ENCODE data around the gene PFKFB3.

Gene PFKFB3

DNA sequence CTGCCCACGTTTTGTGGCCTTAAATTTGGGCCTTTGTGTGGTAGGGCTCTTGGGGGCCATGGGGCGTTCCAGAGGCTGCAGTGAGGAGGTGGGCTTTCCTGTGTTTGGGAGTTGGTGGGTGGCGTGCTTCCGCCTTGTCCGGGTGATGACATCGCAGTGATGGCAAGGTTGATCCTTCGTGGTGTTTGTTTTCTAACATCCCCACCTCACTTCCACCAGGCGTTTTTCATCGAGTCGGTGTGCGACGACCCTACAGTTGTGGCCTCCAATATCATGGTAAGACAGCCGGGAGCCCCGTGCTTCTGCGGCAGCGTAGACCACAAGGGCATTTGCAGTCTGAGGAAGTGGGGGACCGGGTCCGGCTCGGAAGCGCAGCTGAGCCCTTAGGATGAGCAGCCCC is 14.2 kb downstream of the PFKFB3 start:
- DNase-seq (ENCODE audit: low read depth, low spot score), result no peak
- no peak overlapping the region for H3K27ac ChIP-seq

DNA sequence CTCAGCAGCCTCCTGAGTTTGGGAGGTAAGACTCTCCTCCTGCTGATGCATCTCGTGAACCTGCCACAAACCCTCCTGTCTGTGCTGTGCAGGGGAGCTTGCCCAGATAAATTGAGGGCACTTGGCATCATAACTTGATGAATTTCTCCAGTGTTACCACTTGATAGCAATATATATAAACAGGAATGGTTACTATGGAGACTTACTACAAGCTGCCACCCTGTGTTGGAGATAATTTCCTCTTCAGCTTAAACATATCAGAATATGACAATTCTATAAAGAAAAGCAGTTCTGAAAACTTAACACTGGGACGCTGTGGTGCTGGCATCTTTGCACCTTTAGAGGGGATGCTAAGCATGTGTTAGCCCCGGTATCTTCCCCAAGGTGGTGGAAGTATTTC is 14.9 kb downstream of the PFKFB3 start:
- peak overlapping the region; percentile 81 for H3K27ac ChIP-seq
- DNase-seq (ENCODE audit: low read depth, low spot score), result no peak

DNA sequence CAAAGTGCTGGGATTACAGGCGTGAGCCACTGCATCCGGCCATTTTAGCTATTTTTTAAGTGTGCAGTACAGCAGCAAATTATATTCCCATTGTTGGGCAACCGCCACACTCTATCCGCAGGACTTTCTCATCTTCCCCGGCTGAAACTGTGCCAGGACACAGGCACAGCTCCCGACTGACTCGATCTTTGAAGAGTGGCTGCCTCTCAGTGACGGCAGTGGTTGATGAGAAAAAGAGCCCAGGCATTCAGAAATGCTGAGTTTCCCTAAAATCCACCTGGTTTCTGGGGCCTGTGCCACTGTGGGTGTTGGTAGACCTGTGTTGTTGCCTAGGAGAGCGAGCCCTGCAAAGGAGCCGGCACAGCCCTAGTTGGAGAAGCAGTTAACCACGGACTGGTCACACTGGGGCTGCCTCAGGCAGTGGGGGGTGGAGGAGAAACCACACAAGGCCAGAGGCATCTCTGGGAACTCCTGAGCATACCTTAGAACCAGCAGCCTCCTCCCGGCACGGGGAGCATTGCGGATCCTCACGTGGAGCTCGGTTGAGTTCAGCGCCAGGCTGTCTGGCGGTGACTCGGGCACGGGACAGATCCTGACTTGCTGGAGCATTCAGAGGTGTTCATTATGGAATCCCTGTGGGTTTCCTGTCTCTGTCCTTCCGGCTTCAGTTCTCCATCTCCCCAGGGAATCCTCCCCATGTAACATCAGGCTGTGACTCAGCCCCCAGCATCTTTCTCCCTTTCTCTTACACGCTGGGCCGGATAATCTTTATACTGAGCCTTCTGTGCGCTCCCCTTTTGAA is 16.2 kb downstream of the PFKFB3 start:
- peak overlapping the region; percentile 81 for H3K27ac ChIP-seq
- peak; percentile 91 for DNase-seq (ENCODE audit: low read depth, low spot score)

DNA sequence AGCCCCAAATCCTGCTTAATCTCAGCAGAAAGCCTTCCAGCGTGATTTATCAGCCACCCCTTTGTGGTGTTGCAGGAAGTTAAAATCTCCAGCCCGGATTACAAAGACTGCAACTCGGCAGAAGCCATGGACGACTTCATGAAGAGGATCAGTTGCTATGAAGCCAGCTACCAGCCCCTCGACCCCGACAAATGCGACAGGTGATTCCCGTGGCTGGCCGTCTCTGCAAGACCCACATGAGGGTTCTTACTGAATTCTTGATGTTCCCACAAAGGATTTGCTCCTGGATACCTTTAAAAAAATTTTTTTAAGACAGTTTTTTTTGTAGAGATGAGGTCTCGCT is 16.7 kb downstream of the PFKFB3 start:
- peak overlapping the region; percentile 81 for H3K27ac ChIP-seq

DNA sequence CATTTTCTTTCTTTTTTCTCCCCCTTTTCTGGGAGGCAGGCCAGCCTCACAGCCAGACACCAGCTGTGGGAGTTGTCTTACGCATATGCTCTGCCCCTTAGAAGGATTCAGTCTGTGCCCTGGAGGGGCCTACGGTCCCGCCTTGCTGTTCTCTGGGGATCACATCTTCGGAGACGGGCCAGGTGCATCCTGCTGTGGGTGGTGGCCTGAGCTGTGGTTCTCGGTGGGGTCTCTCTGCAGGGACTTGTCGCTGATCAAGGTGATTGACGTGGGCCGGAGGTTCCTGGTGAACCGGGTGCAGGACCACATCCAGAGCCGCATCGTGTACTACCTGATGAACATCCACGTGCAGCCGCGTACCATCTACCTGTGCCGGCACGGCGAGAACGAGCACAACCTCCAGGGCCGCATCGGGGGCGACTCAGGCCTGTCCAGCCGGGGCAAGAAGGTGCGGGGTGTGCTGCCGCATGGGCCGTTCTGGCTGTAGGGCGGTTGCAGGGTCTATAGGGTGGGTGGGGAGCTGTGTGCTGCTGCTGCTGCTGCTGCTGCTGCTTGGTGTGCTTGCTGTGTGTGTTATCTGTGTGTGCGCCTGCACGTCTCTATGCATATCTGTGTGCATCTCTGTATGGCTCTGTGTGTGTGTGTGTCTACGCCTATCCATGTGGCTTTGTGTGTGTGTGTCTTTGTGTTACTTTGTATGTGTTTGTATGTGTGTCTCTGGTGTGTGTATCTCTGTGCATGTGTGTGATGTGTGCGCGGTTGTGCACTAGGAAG is 17.9 kb downstream of the PFKFB3 start:
- no peak for DNase-seq (ENCODE audit: low read depth, low spot score)
- H3K27ac ChIP-seq, result no peak overlapping the region

More for the DNA sequence above, 16.7 kb downstream of the PFKFB3 start:
- no peak for DNase-seq (ENCODE audit: low read depth, low spot score)

DNA sequence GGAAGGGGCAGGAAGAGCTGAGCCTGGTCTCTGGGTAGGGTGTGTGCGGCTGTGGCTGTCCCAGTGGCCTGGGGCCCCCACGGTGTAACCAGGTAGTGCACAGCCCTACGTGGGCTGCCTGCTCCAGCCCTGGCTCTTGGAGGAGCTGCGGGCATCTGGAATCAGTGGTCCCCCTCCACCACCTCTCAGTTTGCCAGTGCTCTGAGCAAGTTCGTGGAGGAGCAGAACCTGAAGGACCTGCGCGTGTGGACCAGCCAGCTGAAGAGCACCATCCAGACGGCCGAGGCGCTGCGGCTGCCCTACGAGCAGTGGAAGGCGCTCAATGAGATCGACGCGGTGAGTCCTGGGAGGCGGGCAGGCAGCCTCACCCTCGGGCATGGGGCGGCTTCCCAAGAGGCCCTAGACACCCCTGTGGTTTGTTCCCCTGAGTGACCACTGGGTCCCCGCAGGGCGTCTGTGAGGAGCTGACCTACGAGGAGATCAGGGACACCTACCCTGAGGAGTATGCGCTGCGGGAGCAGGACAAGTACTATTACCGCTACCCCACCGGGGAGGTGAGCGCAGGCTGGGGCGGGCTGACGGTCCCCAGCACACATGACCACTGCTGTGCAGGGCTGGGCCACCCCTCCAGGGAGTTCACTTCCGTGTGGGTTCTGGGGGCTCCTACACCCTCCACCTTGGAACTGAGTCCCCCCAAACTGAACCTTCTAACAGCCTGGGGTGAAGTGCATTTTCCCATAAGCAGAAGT is 18.6 kb downstream of the PFKFB3 start:
- no peak for DNase-seq (ENCODE audit: low read depth, low spot score)
- H3K27ac ChIP-seq, result no peak overlapping the region

DNA sequence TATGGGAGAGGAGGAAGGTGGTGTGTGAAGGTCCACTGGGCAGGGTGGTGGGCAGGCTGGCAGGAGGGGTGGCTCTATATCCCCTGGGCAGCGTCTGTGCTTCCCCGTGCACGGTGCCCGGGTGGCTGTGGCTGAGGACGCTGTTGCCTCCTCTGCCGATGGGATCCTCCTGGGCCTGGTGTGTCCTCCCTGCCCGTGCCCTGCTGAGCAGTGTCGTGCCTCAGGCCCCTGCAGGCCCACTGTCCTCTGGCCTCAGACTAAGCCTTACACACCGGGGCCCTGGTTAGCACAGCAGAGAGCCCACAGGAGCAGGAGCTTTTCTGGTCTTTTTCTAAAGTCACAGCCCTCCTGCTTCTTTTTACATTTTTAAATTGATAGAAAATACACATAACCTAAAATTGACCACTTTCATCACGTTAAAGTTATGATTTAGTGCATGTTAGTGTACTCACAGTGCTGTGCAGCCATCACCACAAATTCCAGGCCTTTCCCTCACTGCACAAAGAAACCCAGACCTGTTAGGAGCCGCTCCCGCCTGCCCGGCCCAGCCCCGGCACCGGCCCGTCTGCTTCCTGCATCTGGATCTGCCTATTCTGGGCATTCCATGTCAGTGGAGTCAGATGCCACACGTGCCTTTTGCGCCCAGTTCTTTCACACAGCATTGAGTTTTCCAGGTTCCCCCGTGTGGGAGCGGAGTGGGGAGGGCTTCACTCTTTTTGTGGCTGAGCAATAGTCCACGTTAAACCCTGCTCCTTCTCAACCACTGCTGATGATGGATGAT is 19.4 kb downstream of the PFKFB3 start:
- H3K27ac ChIP-seq, result no peak overlapping the region
- DNase-seq (ENCODE audit: low read depth, low spot score), result no peak

DNA sequence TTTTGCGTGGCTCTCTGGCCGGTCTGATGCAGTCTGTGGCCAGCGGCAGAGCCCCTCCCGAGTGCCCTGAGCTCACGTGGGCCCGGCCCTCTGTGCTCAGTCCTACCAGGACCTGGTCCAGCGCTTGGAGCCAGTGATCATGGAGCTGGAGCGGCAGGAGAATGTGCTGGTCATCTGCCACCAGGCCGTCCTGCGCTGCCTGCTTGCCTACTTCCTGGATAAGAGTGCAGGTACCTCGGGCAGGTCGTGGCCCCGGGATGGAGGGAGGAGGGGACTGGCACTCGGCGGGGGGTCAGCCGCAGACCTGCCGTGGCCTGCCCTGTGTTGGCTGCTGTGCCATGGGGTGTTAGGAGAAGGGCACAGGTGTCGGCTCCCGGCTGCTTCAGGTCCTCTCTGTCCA is 20.0 kb downstream of the PFKFB3 start:
- no peak for DNase-seq (ENCODE audit: low read depth, low spot score)
- no peak overlapping the region for H3K27ac ChIP-seq

DNA sequence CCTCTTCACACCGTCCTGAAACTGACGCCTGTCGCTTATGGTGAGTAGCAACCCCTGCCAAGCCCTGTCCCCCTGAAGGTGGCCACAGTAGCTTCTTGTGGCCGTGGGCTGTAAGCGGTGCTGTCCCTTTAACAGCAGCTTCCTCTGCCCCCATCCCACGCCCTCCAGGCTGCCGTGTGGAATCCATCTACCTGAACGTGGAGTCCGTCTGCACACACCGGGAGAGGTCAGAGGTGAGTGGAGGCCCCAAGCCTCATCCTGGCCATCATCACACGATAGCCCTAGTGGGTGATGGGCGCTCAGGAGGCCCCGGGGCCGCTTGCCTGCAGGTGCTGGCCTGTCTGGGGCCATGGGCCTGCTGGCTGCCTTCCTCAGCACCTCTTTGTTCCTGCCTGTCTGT is 21.2 kb downstream of the PFKFB3 start:
- H3K27ac ChIP-seq, result no peak overlapping the region
- DNase-seq (ENCODE audit: low read depth, low spot score), result no peak

DNA sequence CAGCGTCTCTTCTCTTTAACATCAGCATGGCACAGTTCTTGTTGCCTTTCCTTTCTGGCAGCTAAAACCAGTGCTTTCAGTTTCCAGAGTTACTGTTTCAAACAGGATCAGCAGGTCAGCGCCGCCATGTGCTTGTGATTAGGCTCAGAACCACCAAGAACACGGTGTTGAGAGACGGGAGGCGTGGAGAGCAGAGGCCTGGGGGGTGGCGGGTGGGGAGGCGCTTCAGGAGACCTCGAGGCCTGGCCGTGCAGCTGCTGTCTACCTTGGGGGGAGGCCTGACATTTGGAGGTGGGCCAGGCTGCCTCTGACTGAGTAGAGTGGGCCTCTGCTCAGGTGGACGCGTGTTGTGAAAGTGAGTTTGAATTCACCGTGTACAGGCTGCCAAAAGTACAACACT is 22.0 kb downstream of the PFKFB3 start:
- no peak overlapping the region for H3K27ac ChIP-seq
- DNase-seq (ENCODE audit: low read depth, low spot score), result no peak

DNA sequence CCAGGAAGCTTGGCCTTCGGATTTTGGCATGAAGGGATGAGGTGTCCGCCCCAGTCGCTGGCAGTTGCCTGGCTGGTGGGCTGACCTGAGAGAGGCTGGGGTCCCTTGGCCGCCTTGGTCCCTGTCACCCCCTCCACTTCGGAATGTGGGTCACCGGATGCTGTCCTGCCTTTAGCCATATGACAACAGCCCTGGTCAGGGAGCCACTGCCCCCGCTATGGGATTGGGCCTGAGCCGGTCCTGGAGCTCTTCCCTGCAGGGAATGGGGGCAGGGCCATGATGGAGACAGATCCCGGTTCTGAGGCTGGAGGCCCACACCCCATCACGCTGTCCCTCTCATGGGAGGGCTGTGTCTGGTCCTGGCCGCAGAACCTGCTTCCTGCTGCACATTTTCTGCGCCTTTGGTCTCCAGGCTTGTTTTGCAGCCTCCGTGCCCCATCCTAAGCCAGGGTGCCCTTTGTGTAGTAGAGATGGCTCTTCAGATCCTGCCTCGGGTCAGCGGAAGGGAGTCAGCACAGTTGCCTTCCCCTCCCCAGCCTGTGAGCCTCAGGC is 22.6 kb downstream of the PFKFB3 start:
- no peak overlapping the region for H3K27ac ChIP-seq
- no peak for DNase-seq (ENCODE audit: low read depth, low spot score)

DNA sequence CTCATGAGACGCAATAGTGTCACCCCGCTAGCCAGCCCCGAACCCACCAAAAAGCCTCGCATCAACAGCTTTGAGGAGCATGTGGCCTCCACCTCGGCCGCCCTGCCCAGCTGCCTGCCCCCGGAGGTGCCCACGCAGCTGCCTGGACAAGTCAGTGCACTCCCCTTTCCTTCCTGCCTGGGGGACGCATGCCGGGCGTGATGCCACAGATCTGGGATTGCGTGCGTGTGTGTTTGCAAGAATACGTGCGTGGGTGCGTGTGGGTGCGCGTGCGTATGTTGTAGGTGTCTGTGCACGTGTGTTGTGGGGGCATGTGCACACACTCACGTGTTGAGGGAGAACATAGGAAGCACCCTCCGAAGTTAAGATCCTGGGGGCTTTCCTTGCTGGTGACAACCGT is 23.5 kb downstream of the PFKFB3 start:
- DNase-seq (ENCODE audit: low read depth, low spot score), result no peak
- H3K27ac ChIP-seq, result no peak overlapping the region

DNA sequence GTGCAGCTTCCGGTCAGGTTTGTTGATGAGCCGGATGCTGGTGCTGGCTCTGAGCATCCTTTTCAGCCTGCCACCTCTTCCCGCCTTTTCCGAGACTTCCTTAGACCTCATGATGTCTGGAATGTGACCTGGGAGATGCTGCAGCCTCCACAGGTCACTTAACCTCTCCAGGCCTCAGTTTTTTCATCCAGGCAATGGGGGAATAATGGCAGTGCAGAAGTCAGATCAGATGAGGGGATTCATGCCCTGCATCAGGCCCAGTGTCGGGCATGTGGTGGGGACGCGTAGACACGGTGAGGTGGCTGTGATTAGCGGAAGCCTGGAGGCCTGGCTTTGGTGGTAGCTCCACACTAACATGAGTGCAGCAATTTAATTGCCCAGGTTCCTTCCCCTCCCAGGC is 24.6 kb downstream of the PFKFB3 start:
- DNase-seq (ENCODE audit: low read depth, low spot score), result no peak
- H3K27ac ChIP-seq, result no peak overlapping the region

DNA sequence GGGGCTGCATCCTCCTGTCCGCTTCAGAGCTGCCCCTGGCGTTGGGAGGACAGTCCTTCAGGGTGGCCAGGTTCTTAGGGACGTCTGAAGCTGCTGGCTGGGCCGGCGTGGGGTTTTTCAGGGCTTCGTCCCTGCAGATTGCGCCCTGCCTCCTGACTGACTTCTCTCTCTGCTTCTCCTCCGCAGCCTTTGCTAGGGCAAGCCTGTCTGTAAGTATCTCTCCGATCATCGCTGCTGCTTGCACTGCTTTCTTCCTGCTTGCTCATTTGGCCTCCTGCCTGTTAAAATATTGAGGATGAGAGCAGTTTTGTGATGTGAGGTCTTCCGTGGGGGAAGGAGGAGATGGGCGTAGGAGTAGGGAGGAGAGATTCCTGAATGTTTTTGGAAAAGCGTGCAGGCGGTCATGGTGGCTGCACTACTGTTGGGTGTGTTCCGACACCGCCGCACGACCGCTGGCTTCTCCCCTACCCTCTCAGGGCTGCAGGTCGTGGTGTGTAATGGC is 25.3 kb downstream of the PFKFB3 start:
- DNase-seq (ENCODE audit: low read depth, low spot score), result no peak

DNA sequence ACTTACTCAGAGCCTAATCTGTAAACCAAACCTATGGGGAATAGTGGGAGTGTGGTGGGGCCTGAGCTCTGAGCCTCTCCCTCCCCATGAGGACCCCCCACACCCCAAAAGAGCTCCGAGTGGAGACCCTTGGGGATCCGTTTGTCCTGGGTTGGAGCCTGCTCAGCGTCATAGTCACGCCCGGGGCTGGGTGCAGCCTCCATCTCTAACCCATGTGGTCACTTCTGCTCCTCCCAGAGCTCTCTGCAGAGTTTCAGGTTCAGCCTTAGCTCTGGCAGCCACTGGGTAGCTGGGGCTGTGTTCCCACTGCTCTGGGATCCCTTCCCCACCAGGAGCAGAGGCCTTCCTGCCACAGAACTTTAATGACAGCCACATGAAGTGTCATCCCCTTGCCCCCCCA is 25.9 kb downstream of the PFKFB3 start:
- H3K27ac ChIP-seq, result no peak overlapping the region
- no peak for DNase-seq (ENCODE audit: low read depth, low spot score)

More for the DNA sequence above, 25.3 kb downstream of the PFKFB3 start:
- H3K27ac ChIP-seq, result no peak overlapping the region

DNA sequence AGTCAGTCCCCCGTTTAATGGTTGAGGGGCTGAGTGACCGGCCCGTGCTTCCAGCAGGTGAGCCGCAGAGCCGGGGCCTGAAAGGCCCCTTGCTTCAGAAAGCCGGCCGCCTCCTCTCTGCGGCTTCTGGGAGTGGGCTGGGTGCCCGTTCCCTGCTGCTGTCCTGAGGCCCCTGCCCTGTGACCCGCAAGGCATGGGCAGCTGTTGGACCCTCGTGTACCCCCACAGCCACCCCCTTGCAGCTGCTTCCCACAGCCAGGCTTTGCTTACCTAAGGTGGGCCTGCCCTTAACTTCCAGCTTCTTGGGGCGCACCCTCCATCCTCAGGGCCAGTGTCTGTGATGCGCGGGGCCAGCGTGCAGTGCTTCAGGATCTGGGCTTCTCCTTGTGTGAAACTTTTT is 26.6 kb downstream of the PFKFB3 start:
- no peak for DNase-seq (ENCODE audit: low read depth, low spot score)
- no peak overlapping the region for H3K27ac ChIP-seq

DNA sequence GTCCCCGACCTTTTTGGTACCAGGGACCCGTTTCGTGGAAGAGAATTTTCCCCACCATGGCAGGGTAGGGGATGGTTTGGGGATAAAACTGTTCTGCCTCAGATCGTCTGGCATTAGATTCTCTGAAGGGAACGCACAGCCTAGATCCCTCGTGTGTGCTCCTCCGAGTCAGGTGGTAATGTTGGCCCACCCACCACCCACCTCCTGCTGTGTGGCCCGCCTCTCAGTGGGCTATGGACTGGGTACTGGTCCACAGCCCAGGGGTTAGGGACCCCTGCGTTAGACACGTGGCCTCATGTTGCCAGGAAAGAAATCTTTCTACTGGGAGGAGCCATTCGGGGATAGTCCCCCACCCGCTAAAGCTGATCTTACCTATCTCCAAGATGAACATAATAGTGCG is 27.0 kb downstream of the PFKFB3 start:
- no peak overlapping the region for H3K27ac ChIP-seq
- no peak for DNase-seq (ENCODE audit: low read depth, low spot score)

DNA sequence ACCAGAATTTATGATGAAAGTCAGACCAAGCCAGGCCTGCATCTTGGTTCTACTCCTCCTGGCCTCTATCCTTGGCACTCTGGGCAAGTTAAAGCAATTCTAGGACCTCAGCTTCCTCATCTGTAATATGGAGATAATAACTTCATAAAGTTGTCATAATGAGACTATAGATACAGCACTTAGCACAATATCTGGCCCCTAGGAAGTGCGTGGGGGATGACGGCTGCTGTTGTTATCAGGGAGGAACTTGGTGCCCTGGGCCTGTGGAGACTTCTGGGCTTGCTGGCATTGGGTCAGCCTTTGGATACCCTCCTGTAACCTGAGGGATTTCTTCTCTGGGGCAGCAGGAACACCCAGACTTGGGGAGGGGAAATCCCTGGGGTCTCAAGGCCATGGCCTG is 27.6 kb downstream of the PFKFB3 start:
- H3K27ac ChIP-seq, result no peak overlapping the region
- DNase-seq (ENCODE audit: low read depth, low spot score), result no peak

DNA sequence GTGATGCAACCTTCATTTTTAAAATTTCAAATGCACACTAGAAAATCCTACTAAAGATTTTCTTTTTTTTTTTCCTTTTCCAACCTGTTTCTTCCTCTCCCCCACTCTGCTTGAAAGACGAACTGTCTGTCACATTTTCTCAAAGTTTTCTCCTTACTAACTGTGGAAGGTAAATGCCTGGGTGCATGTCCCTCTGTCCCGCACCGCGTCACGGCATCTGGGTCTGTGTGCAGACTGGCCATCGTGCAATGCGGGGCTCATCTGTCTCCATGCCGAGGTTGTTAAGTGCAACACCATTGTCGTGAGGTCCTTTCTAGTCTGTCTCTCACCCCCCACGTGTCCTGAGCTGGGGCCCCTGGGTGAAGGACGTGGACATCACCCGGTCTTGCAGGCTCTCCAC is 28.4 kb downstream of the PFKFB3 start:
- H3K27ac ChIP-seq, result no peak overlapping the region
- no peak for DNase-seq (ENCODE audit: low read depth, low spot score)

DNA sequence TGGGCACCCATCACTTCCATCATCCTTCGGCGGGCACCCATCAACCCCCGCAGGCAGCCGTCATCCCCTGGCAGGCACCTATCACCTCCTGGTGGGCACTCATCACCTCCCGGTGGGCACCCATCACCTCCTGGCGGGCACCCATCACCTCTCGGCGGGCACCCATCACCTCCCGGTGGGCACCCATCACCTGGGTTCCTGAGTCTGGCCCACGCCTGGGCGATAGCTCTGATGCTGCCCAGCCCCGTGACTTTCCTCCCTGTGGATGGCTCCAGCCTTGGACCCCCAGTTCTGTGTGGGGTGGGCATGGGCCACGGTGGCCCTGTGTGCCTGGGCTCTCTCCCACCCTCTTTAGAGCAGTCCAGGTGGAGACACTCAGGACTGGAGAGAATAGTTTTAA is 29.0 kb downstream of the PFKFB3 start:
- no peak for DNase-seq (ENCODE audit: low read depth, low spot score)
- H3K27ac ChIP-seq, result no peak overlapping the region
